Measurements from ENCODE around the gene TFIP11. TPM values are rescaled to one million over a fixed set of nuclear protein-coding genes. Genes with fewer than 3 reads are reported as not detected.
"Not testable (repeated sequence)": the region's sequence is repeated elsewhere in the genome, so short reads cannot be mapped to it uniquely, and the experiment has no call there.

TFIP11 gene
- total and polyA plus RNA-seq, 3 experiments from 2014 or later, result 41.5 to 58.8 (median 53.9) TPM

- CTCF ChIA-PET, result no interaction called here
- H3K36me3 ChIP-seq (ENCODE audit: insufficient read depth, low read length), result peaks cover 24% of the 10 kb centered on the region
- no peak for DNase-seq
Measured at GRCh38 chr22:26536762-26537134, 24.5 kb upstream of the TFIP11 start.

GRCh38 chr22:26536056-26536761, 23.9 kb upstream of the TFIP11 start:
- peak overlapping the region in 3 of 8 donors; percentile 43 to 70 (median 50) for H3K27ac Mint-ChIP-seq
- no peak for DNase-seq
- Histone ChIP-seq H3K4me3 (ENCODE audit: low read length) (no peak overlapping the region), H3K27ac (ENCODE audit: low read depth, low read length) (no peak overlapping the region), H3K9me3 (ENCODE audit: low read length) (no peaks in the 10 kb centered on the region), H3K4me1 (ENCODE audit: insufficient read depth, low read length) (no peaks in the 10 kb centered on the region), H3K27me3 (ENCODE audit: insufficient read depth, low read length, poor library complexity, severe bottlenecking) (no peaks in the 10 kb centered on the region), H3K36me3 (ENCODE audit: insufficient read depth, low read length) (peaks cover 29% of the 10 kb centered on the region)
- H3K9me3 Mint-ChIP-seq, result no peaks in the 10 kb centered on the region
- ChIA-PET CTCF (interaction anchor here (2.7 kb wide), 1 partner anchor 33 kb away, joined by 10 read pairs; no protein-coding TSS in a partner anchor), POLR2A (no interaction called here)
- H3K27me3 Mint-ChIP-seq, result no peaks in the 10 kb centered on the region
- peaks cover 0 to 88% (median 15%) of the 10 kb centered on the region in 3 donors for H3K36me3 Mint-ChIP-seq
- H3K4me3 Mint-ChIP-seq, result no peak overlapping the region
- H3K4me1 Mint-ChIP-seq, result peaks cover 16 to 33% (median 32%) of the 10 kb centered on the region in 3 donors

More at GRCh38 chr22:26536762-26537134, 24.5 kb upstream of the TFIP11 start:
- no peaks in the 10 kb centered on the region for H3K27me3 Mint-ChIP-seq
- Histone ChIP-seq H3K4me3 (ENCODE audit: low read length) (no peak overlapping the region), H3K9me3 (ENCODE audit: low read length) (no peaks in the 10 kb centered on the region), H3K27ac (ENCODE audit: low read depth, low read length) (no peak overlapping the region), H3K4me1 (ENCODE audit: insufficient read depth, low read length) (no peaks in the 10 kb centered on the region), H3K27me3 (ENCODE audit: insufficient read depth, low read length, poor library complexity, severe bottlenecking) (no peaks in the 10 kb centered on the region)
- POLR2A ChIA-PET, result no interaction called here
- peaks cover 16 to 33% (median 32%) of the 10 kb centered on the region in 3 donors for H3K4me1 Mint-ChIP-seq
- H3K4me3 Mint-ChIP-seq, result no peak overlapping the region
- H3K9me3 Mint-ChIP-seq, result no peaks in the 10 kb centered on the region
- peaks cover 0 to 85% (median 11%) of the 10 kb centered on the region in 3 donors for H3K36me3 Mint-ChIP-seq
- H3K27ac Mint-ChIP-seq, result peak overlapping the region in 1 of 8 donors; percentile 70

GRCh38 chr22:26535603-26535908, 23.3 kb upstream of the TFIP11 start:
- Histone ChIP-seq H3K9me3 (ENCODE audit: low read length) (no peaks in the 10 kb centered on the region), H3K4me3 (ENCODE audit: low read length) (no peak overlapping the region), H3K36me3 (ENCODE audit: insufficient read depth, low read length) (peaks cover 32% of the 10 kb centered on the region), H3K27me3 (ENCODE audit: insufficient read depth, low read length, poor library complexity, severe bottlenecking) (no peaks in the 10 kb centered on the region), H3K4me1 (ENCODE audit: insufficient read depth, low read length) (no peaks in the 10 kb centered on the region), H3K27ac (ENCODE audit: low read depth, low read length) (no peak overlapping the region)
- no peaks in the 10 kb centered on the region for H3K27me3 Mint-ChIP-seq
- peaks cover 0 to 88% (median 17%) of the 10 kb centered on the region in 3 donors for H3K36me3 Mint-ChIP-seq
- H3K27ac Mint-ChIP-seq, result peak overlapping the region in 5 of 8 donors; percentile 17 to 76 (median 61)
- H3K9me3 Mint-ChIP-seq, result no peaks in the 10 kb centered on the region
- POLR2A ChIA-PET, result no interaction called here
- CTCF ChIA-PET, result interaction anchor here (1.4 to 2.7 kb wide), 2 partner anchors 11 to 32 kb away, joined by 4 to 10 read pairs; no protein-coding TSS in a partner anchor
- H3K4me3 Mint-ChIP-seq, result no peak overlapping the region
- H3K4me1 Mint-ChIP-seq, result peaks cover 16 to 33% (median 32%) of the 10 kb centered on the region in 3 donors
- no peak for DNase-seq

- no peak overlapping the region for H3K4me3 Mint-ChIP-seq
- POLR2A ChIA-PET, result no interaction called here
Measured at GRCh38 chr22:26534874-26535602, 22.8 kb upstream of the TFIP11 start.

GRCh38 chr22:26534171-26534855, 22.0 kb upstream of the TFIP11 start:
- Mint-ChIP-seq H3K4me1 (peaks cover 16 to 32% (median 32%) of the 10 kb centered on the region in 3 donors), H3K27ac (peak overlapping the region in 1 of 8 donors; percentile 70)

More at GRCh38 chr22:26534874-26535602, 22.8 kb upstream of the TFIP11 start:
- Mint-ChIP-seq H3K27me3 (no peaks in the 10 kb centered on the region), H3K9me3 (no peaks in the 10 kb centered on the region), H3K27ac (peak overlapping the region in 7 of 8 donors; percentile 32 to 76 (median 61)), H3K4me1 (peaks cover 16 to 33% (median 32%) of the 10 kb centered on the region in 3 donors), H3K36me3 (peaks cover 0 to 88% (median 19%) of the 10 kb centered on the region in 3 donors)
- H3K27ac ChIP-seq (ENCODE audit: low read depth, low read length), result no peak overlapping the region
- H3K9me3 ChIP-seq (ENCODE audit: low read length), result no peaks in the 10 kb centered on the region
- CTCF ChIA-PET, result interaction anchor here (1.4 to 2.7 kb wide), 2 partner anchors 11 to 32 kb away, joined by 4 to 10 read pairs; no protein-coding TSS in a partner anchor
- DNase-seq, result no peak
- H3K36me3 ChIP-seq (ENCODE audit: insufficient read depth, low read length), result peaks cover 31% of the 10 kb centered on the region
- no peaks in the 10 kb centered on the region for H3K4me1 ChIP-seq (ENCODE audit: insufficient read depth, low read length)
- no peak overlapping the region for H3K4me3 ChIP-seq (ENCODE audit: low read length)
- no peaks in the 10 kb centered on the region for H3K27me3 ChIP-seq (ENCODE audit: insufficient read depth, low read length, poor library complexity, severe bottlenecking)

GRCh38 chr22:26529345-26529744, 17.1 kb upstream of the TFIP11 start:
- Histone ChIP-seq H3K27me3 (ENCODE audit: insufficient read depth, low read length, poor library complexity, severe bottlenecking) (no peaks in the 10 kb centered on the region), H3K4me3 (ENCODE audit: low read length) (no peak overlapping the region), H3K36me3 (ENCODE audit: insufficient read depth, low read length) (peaks cover 64% of the 10 kb centered on the region), H3K27ac (ENCODE audit: low read depth, low read length) (no peak overlapping the region), H3K4me1 (ENCODE audit: insufficient read depth, low read length) (no peaks in the 10 kb centered on the region), H3K9me3 (ENCODE audit: low read length) (no peaks in the 10 kb centered on the region)
- H3K4me1 Mint-ChIP-seq, result peaks cover 0 to 6% (median 5%) of the 10 kb centered on the region in 3 donors
- ChIA-PET POLR2A (no interaction called here), CTCF (no interaction called here)
- H3K4me3 Mint-ChIP-seq, result no peak overlapping the region
- no peaks in the 10 kb centered on the region for H3K27me3 Mint-ChIP-seq
- H3K9me3 Mint-ChIP-seq, result no peaks in the 10 kb centered on the region
- H3K36me3 Mint-ChIP-seq, result peaks cover 0 to 89% (median 23%) of the 10 kb centered on the region in 3 donors
- H3K27ac Mint-ChIP-seq, result peak overlapping the region in 1 of 8 donors; percentile 66
- DNase-seq, result no peak

More at GRCh38 chr22:26534171-26534855, 22.0 kb upstream of the TFIP11 start:
- ChIA-PET CTCF (interaction anchor here (1.4 to 2.7 kb wide), 2 partner anchors 12 to 31 kb away, joined by 4 to 10 read pairs; no protein-coding TSS in a partner anchor), POLR2A (no interaction called here)
- Histone ChIP-seq H3K27ac (ENCODE audit: low read depth, low read length) (no peak overlapping the region), H3K4me3 (ENCODE audit: low read length) (no peak overlapping the region), H3K36me3 (ENCODE audit: insufficient read depth, low read length) (peaks cover 37% of the 10 kb centered on the region), H3K4me1 (ENCODE audit: insufficient read depth, low read length) (no peaks in the 10 kb centered on the region), H3K27me3 (ENCODE audit: insufficient read depth, low read length, poor library complexity, severe bottlenecking) (no peaks in the 10 kb centered on the region), H3K9me3 (ENCODE audit: low read length) (no peaks in the 10 kb centered on the region)
- Mint-ChIP-seq H3K9me3 (no peaks in the 10 kb centered on the region), H3K4me3 (no peak overlapping the region), H3K36me3 (peaks cover 0 to 88% (median 19%) of the 10 kb centered on the region in 3 donors), H3K27me3 (no peaks in the 10 kb centered on the region)
- no peak for DNase-seq

GRCh38 chr22:26528518-26528917, 16.2 kb upstream of the TFIP11 start:
- H3K4me1 Mint-ChIP-seq; CTCF ChIA-PET; H3K4me3 Mint-ChIP-seq; H3K9me3 Mint-ChIP-seq; H3K4me3 ChIP-seq (ENCODE audit: low read length); H3K27ac ChIP-seq (ENCODE audit: low read depth, low read length); H3K27me3 Mint-ChIP-seq; H3K9me3 ChIP-seq (ENCODE audit: low read length); POLR2A ChIA-PET; H3K4me1 ChIP-seq (ENCODE audit: insufficient read depth, low read length); H3K27me3 ChIP-seq (ENCODE audit: insufficient read depth, low read length, poor library complexity, severe bottlenecking); DNase-seq: not testable (repeated sequence)
- Mint-ChIP-seq H3K36me3 (peaks cover 0 to 93% (median 23%) of the 10 kb centered on the region in 3 donors), H3K27ac (peak overlapping the region in 2 of 8 donors; percentile 38 to 66)
- peaks cover 64% of the 10 kb centered on the region for H3K36me3 ChIP-seq (ENCODE audit: insufficient read depth, low read length)
